RCC 7860 (cell line): ENCODE measurements around the gene ARFGEF2.
"Not testable (repeated sequence)": the region's sequence is repeated elsewhere in the genome, so short reads cannot be mapped to it uniquely, and the experiment has no call there.

Source experiments
- DNase-seq: peaks from one replicate; pipeline ENCODE4 v3.0.0-alpha.2; 2015; ENCODE audit warnings: low spot score
- FAIRE-seq: peaks from 2 replicates; lab custom pipeline; 2012; peaks lifted over from hg19 to GRCh38; lab: Jason Lieb, UNC

Gene ARFGEF2

DNA sequence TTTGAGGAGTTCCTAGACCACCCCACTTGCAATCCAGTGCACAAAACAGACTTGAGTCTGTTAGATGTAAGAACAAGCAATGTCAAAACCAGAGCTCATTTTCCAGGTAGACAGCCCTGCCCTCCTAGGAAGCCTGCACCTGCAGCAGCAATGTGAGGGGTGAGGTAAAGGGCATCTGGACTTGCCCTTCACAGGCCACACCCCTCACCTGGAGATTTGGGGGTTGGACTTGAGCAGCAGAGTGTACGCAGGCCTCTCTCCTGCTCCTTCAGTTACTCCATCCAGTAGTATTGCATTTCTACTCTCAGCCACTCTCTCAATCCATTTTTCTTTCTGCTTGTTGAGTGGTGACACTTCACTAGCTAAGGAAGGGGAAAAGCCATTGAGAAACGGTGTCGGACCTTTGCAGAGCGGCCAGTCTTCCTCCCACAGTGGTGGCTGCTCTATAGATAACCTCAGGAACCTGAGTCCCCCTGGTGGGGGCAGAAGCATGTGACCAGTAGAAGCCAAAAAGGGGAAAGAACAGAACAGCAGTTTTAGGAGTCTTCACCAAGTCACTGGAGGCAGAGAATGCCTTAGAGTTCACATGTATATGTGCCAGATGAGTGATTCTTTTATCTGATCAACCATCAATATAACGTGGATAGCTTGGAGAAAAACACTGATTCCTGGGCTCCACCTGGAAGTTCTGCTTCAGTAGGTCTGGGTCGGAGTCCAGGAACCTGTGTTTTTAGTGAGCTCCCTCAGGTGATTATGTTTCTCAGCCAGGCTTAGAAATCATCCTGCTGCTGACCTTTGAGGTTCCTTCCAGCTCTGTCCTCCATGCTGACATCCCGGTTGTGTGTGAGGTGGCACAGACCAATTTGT lies 28.0 kb downstream of the ARFGEF2 start:
- FAIRE-seq (no peak), DNase-seq (no peak)

GRCh38 chr20:48951041-48951440 lies 29.5 kb downstream of the ARFGEF2 start:
- no peak for DNase-seq
- FAIRE-seq, result no peak

DNA sequence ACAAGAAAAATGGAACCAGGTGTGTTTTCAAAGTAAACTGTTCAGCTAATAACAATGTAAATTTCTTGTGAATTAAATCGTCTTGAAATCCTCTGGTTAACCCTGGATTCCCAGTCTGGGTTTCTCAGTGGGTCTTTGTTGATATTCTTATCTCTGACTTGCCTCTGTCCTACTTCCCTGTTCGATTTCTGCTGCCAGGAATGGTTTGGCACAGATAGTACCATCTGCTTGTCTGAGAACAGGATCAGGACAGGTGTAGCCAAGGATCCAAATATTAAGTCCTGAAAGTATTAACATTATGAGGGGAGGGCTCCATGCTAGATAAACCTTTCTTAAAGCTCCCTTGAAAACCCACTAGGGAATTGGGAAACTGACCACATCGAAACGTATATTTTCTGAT lies 30.1 kb downstream of the ARFGEF2 start:
- DNase-seq, result no peak
- FAIRE-seq, result no peak

GRCh38 chr20:48952656-48953055 lies 31.1 kb downstream of the ARFGEF2 start:
- DNase-seq, result no peak
- no peak for FAIRE-seq

DNA sequence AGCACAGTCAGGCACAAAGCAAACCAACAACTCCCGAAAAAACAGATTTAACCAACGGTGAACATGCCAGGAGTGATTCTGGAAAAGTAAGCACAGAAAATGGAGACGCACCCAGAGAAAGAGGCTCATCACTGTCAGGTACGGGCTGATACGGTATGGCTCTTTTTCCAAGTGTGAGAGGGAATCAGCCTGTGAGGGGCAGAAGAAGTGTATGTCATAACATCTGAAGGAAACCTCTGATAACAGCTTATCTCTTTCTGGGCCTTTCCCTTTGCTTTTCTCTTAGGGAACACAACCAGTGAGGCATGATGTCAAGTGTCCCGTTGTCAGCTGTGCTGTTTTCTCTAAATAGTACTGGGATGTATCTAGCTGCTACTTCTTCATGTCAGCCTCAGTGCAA lies 32.1 kb downstream of the ARFGEF2 start:
- FAIRE-seq, result no peak
- no peak for DNase-seq

DNA sequence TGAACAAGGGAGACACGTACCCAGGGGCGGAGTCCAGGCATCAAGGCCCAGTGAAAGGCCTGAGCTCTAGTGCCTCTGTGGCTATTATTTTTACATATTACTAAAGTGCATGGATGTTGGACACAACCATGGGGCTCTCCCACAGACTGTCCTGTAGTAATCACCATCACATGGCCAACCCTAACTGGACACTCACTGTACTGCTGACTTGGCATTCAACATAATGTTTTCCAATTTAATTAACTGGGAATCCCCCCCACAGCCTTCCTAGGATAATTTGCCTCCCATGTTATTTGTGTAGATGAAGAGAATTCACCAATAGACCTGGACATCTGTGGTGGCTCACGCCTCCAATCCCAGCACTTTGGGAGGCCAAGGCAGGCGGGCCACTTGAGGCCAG lies 34.5 kb downstream of the ARFGEF2 start:
- no peak for FAIRE-seq
- DNase-seq, result no peak

GRCh38 chr20:48957053-48957481 lies 35.6 kb downstream of the ARFGEF2 start:
- no peak for FAIRE-seq
- DNase-seq, result no peak

GRCh38 chr20:48957533-48957932 lies 36.0 kb downstream of the ARFGEF2 start:
- no peak for DNase-seq
- FAIRE-seq, result no peak

DNA sequence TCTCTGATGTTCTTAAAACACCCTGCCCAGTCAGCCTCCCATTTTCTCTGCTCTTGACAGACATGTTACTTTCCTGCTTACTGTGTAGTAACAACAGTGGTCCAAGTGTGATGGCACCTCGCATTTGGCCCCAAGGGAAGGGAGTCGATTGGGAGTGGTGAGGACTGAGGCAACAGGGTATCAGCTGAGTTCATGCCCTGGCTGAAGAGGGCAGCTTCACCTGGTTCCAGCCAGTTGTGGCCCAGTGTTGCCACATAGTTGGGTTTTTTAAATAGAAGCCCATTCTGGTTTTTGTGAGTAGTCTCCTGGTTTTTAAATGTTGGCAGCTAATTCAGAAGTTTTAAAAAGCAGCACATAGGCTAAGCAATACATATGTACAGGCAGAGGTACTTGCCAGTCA lies 37.2 kb downstream of the ARFGEF2 start:
- no peak for FAIRE-seq
- DNase-seq, result no peak

DNA sequence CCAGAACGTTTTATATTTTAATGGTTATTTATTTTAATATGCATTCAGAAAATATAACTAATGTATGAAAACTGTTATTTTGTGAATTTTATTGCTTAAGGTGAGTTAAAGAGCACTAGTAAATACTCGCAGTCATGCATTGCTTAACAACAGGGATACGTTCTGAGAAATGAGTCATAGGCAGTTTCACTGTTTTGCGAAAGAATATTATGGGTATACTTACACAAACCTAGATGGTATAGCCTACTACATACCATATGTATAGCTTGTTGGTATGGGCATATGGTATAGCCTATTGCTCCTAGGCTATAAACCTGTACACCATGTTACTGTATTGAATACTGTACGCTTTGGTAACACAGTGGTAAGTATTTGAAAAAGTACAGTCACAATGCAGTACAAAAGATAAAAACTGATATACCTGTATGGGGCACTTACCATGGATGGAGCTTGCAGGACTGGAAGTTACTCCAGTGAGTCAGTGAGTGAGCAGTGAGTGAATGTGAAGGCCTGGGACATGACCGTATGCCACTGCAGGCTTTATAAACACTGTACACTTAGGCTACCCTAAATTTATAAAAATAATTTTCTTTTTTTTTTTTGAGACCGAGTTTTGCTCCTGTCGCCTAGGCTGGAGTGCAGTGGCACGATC lies 38.5 kb downstream of the ARFGEF2 start:
- DNase-seq (no peak), FAIRE-seq (no peak)

DNA sequence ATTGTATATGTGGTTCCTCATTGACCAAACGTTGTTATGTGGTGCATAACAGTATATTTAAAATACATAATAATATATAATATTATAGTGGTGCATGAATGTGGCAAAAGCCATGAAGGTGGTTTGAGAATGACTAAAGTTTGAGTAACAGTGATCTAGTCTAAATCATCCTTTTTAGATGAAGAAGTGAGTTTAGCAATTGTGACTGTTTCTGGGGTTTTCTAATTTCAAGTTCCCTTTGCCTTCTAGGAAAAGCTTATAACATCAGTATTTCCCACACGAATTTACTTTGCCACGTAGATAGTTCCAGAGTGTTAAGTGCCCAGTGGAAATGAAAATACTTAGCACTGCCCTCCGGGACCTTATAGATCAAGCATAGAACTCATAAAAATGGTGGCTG lies 40.9 kb downstream of the ARFGEF2 start:
- DNase-seq (no peak), FAIRE-seq (no peak)

DNA sequence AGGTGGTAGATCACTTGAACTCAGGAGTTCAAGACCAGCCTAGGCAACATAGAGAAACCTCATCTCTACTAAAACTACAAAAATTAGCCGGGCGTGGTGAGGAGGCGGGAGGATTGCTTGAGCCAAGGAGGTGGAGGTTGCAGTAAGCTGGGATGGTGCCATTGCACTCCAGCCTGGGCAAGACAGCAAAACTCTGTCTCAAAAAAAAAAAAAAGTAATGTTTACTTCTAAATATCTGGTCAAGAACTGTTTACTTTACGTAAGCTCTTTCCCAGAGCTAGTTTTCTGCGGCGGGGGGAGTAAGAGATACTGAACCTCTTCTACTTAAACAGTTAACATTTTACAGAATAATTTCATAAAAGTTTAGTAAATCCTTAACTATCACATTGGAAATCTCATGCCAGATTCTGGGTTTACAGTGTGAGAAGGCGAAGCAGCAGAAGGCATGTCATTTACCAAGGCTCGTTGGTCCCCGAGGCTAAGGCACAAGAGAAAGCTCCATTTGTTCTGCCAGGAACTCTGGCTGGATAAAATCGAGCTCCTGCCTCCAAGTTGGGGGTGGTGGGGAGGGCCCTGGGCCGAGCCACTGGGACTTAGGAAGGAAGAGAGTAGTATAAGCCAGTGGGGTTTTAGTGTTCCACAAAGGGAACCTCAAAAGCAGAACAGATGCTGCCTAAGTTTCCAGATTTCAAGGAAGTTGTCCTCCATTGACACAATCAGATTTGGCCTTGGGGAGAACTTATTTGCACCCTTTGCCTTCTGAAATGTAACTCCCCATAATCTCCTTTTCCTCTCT lies 41.7 kb downstream of the ARFGEF2 start:
- no peak for FAIRE-seq

GRCh38 chr20:48965189-48965910 lies 43.8 kb downstream of the ARFGEF2 start:
- FAIRE-seq (no peak), DNase-seq (no peak)

More for the DNA sequence above, 41.7 kb downstream of the ARFGEF2 start:
- no peak for DNase-seq

- DNase-seq, result no peak
These were observed 49.3 kb downstream of the ARFGEF2 start for GRCh38 chr20:48970681-48971365.

GRCh38 chr20:48971956-48972355 lies 50.4 kb downstream of the ARFGEF2 start:
- DNase-seq, result no peak
- no peak for FAIRE-seq

More at GRCh38 chr20:48970681-48971365, 49.3 kb downstream of the ARFGEF2 start:
- no peak for FAIRE-seq

GRCh38 chr20:48972816-48973215 lies 51.3 kb downstream of the ARFGEF2 start:
- DNase-seq, result no peak
- FAIRE-seq, result no peak

GRCh38 chr20:48975955-48976354 lies 54.4 kb downstream of the ARFGEF2 start:
- DNase-seq (no peak), FAIRE-seq (no peak)

GRCh38 chr20:48979980-48980379 lies 58.5 kb downstream of the ARFGEF2 start:
- not testable (repeated sequence) for FAIRE-seq, DNase-seq

GRCh38 chr20:48983423-48984400 lies 62.2 kb downstream of the ARFGEF2 start:
- FAIRE-seq, result peak; percentile 97
- peak; percentile 98 for DNase-seq
